KOPT-K1 (cell line): ENCODE results near the gene NSDHL.
"Not testable (repeated sequence)": the region's sequence is repeated elsewhere in the genome, so short reads cannot be mapped to it uniquely, and the experiment has no call there.

Experiments used
- H3K27ac ChIP-seq: fragments of 200-600 bp; sonication (generic); 2 replicates; pipeline ENCODE4 v1.5.1; 2016; ENCODE audit warnings: antibody characterized with exemption, mild to moderate bottlenecking, low read depth, low read length; ENCODE audit not compliant: poor library complexity, severe bottlenecking
- H3K36me3 ChIP-seq: fragments of 200-600 bp; sonication (generic); 2 replicates; pipeline ENCODE4 v1.5.1; 2017; ENCODE audit warnings: antibody characterized with exemption, mild to moderate bottlenecking, low read length, moderate library complexity; ENCODE audit not compliant: insufficient read depth
- H3K9me3 ChIP-seq: fragments of 200-600 bp; sonication (generic); 2 replicates; pipeline ENCODE4 v1.5.1; 2017; ENCODE audit warnings: antibody characterized with exemption, low read length, mild to moderate bottlenecking; ENCODE audit not compliant: insufficient read depth, poor library complexity, severe bottlenecking

NSDHL gene

DNA sequence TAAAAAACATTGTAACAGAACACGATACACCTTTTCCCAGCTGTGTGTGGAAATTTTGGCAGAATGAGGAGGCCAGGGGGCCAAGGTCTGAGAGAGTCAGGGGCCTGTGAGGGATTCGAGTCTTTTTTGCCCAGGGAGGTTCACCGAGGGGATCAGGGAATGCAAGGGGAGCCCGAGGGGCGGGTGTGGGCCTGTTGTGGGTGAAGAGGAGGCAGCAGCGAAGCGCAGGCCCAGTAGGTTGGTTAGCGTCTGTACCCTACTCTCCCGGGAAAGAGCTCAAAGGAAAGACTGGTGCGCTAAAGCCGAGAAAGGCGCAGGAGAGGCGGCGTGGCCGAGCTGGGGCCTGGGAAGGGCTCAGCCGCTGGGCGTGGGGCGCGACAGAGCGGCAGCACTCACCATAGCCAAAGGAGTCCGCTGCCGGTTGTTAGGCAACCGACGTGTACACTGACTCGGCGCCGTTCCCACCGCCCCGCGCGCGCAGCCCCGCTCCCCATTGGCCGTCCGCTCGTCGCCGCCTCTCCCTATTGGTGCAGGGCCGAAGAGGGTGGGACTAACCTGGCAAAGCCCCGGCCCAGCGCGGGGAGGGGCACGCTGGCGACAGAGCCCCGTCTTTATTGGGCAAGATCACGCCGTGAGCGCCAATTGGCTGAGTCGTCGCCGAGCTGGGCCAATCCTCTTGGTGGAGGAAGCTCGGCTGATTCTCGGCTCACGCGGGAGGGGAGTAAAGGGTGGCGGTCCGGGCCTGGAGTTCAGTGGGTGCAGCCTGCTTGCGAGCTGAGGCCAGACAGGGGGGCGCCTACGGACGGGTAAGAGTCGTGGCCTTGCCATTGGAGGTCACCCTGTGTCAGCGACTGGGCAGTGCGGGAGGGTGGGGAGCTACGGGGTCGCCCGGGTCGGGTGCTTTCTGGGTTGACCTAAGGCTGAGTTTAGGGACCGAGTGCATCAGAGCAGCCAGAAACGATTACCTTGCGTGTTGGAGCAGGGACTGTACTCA, at the start of gene NSDHL, which contains the start of gene CETN2:
Gene NSDHL, plus strand, starts transcription at position 752 of the 994 bp plus-strand sequence. CDS start 15,262 bp downstream, outside the sequence.
Gene CETN2, minus strand, starts transcription at position 446 of the 994 bp plus-strand sequence. Its CDS starts 47 bp downstream, at position 399.
- Histone ChIP-seq H3K9me3 (no peaks in the 10 kb centered on the region), H3K36me3 (peaks cover 16% of the 10 kb centered on the region), H3K27ac (peak within 1 kb of the TSS; percentile 72)

DNA sequence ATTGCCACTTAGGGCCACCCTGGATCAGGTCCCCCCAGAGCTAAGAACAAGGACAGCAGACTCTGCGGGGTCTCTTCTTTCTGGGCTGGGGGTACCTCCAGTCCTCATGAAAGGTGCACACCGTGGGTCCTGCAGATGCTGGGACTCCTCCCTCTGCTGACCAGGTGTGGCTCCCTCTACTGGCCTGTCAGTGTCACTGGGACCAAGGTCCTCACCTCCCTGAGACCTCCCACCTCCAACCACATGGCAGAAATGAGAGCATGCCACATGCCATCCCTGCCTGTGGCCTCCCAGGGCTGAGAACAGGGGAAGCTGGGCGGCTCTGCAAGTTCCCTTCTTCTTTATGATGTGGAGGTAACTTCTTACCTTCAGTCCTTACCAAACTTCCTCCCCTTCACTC, 43.8 kb upstream of the NSDHL start:
- not testable (repeated sequence) for H3K36me3 ChIP-seq, H3K9me3 ChIP-seq, H3K27ac ChIP-seq

DNA sequence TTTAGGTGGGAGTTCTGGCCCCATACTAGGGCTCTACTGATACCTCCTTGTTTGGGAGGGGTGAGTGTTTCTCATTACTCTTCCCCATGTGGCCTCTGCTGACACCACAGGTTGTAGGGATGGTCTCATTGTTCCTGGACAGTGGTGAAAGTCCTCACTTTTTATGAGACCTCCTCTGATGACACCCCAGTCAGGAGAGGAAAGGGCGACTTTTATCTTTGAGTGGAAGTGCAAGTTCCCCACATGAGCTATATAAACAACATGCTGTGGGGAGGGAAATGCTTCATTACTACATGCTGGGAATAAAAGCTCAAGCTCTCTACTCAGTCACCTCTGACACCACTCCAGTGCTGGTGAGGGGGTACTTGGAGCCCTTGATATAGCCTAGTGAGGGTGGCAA, 31.9 kb upstream of the NSDHL start:
- Histone ChIP-seq H3K27ac (no peak overlapping the region), H3K9me3 (no peaks in the 10 kb centered on the region), H3K36me3 (no peaks in the 10 kb centered on the region)

DNA sequence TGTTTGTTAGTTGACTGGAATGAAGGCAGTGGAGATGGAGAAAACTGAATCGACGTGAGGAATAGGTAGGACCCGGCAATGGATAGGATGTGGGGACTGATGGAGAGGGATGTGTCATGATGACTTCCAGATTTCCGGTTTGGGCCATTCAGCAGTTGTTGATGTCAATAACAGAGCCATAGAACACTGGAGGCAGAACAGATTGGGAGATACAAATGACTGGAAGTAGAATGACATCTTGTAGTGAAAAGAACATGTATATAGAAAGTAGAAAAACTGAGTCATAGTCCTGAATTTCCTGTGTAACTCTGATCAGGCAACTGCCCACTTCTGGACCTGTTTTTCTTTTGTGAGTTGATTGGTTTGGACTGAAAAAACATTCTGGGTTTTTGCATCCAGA, 24.8 kb upstream of the NSDHL start:
- no peak overlapping the region for H3K27ac ChIP-seq
- no peaks in the 10 kb centered on the region for H3K36me3 ChIP-seq
- H3K9me3 ChIP-seq: no peaks in the 10 kb centered on the region

DNA sequence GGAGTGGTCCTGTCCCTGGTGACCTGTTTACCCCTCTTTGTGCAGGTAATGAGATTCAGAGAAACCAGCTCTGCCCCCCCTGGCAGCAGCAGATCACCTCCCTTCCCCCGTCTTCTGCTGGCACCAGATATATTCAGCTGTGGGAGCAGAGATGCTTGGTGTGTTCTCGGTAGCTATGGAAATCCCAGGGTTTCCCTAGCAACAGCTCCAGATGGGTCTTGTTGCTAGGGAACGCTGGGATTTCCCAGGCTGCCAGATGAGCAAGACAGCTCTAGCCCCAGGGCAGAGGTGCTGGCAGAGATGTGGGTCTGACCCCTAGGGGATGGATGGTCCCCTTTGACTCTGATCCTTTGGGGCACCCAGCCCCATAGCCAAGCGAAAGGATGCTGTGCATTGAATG, 20.5 kb upstream of the NSDHL start:
- Histone ChIP-seq H3K9me3 (no peaks in the 10 kb centered on the region), H3K36me3 (no peaks in the 10 kb centered on the region), H3K27ac (no peak overlapping the region)

DNA sequence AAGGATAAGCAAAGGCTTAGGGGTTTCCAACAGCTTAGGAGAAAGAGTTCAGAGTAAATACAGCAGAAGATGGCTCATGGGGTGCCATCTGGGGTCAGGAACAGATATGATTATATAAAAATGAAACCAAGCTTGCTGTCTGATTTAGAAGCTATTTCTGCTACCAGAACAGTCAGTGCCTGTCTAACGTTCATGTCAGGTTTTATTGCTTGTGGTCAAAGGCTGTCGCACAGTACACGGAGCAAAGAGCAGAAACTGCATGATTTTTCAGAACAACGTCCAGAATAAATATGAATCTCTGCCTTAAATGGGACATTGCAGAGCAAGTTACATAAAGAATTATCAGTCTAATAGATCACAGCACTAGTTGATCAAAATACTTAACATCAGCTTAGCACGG, 17.7 kb upstream of the NSDHL start:
- no peak overlapping the region for H3K27ac ChIP-seq

DNA sequence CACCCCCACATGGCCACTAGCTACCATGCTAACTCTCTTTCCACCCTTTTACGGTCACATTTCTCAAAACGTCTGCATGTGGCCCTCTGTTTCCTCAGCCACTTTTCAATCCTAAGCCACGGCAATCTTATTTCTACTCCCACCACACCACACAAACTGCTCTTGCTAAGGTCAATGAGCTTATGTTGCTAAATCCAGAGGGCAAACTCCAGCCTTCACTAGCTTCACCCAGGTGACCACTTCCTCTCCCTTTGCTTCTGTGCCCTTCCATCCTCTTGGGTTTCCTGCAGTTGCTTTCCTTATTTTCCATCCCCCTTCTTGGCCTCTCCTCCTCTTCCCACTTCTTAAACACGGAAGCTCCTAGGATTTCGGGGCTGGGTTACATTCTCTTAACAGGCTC, 16.8 kb upstream of the NSDHL start:
- Histone ChIP-seq H3K9me3 (no peaks in the 10 kb centered on the region), H3K36me3 (no peaks in the 10 kb centered on the region)

More for the DNA sequence above, 17.7 kb upstream of the NSDHL start:
- no peaks in the 10 kb centered on the region for H3K9me3 ChIP-seq
- H3K36me3 ChIP-seq: no peaks in the 10 kb centered on the region

DNA sequence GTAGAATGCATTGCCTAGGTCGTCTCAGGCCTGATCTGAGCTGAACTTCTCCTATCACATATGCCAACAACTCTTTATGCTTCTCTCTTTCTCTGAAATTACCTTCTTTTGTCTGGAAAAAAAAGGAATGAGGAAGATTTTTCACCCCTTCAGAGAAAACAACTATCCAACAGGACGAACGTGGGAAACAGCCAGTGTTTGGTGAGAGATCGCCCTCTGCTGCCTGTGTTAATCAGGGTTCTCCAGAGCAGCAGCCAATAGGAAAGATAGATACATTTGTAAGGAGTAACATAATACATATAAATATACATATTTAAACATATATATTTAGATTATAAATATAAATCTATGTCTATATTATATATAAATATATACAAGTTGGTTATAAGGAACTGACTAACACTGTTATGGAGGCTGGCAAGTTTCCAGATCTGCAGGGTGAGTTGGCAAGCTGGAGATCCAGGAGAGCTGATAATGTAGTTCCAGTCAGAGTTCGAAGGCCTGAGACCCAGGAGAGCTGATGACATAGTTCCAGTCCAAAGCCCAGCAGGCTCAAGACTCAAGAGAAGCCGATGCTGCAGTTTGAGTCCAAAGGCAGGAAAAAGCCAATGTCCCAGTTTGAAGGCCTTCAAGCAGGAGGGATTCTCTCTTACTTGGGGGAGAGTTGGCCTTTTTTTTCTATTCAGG, 13.6 kb upstream of the NSDHL start:
- Histone ChIP-seq H3K36me3 (no peaks in the 10 kb centered on the region), H3K27ac (no peak overlapping the region), H3K9me3 (no peaks in the 10 kb centered on the region)

More for the DNA sequence above, 16.8 kb upstream of the NSDHL start:
- no peak overlapping the region for H3K27ac ChIP-seq

DNA sequence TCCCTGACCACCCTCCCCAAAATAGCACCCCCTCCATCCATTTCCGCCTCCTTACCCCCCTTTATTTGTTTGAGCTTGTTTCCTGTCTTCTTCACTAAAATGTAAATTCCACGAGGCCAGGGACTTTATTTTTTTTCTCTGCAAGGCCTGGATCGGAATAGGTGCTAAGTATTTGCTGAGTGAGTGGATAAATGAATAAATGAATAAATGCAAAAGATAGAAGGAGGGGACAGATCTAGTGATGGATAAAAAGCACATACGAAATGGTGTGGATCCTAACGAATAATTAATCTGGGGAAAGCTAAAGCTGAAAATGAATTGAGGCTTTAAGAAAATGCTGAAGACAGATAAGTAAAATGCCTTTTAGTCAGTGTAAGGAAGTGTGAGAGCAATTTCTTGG, 12.5 kb upstream of the NSDHL start:
- Histone ChIP-seq H3K27ac (no peak overlapping the region), H3K9me3 (no peaks in the 10 kb centered on the region), H3K36me3 (no peaks in the 10 kb centered on the region)

DNA sequence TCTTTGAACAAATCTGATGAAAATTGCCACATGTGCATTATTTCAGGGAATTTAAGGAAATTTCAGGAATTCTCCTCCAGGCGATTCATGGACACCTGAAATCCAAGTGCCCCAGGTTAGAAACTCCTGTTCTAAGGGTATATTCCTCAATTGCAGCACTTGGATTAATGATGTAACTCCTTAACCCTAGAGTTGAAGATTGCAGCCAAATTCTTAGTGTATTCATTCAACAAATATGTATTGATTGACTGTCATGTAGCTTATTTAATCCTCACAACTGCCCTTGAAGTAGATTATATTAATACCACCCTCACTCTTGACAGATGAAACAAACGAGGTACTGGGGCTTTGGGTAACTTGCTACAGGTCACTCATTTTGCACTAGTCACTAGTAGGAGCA, 11.6 kb upstream of the NSDHL start:
- H3K27ac ChIP-seq: no peak overlapping the region
- no peaks in the 10 kb centered on the region for H3K36me3 ChIP-seq
- H3K9me3 ChIP-seq: no peaks in the 10 kb centered on the region

DNA sequence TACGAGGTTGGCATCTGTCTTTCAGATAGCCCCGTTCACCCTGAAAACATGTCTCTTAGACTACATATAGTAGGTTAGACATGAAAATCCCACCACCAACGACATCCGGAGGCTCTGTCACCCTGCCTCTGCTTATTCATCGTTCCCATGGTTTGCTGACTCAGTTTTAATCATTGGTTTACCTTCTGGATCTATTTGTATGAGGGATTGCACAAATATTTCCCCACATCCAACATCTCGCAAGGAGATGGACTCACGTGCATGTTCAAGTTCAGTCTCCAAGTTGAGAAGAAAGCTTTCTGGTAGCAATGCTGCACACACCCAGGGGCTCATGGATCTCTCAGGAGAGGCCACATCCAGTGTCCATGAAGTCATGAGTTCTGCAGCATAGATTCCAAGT, 11.1 kb upstream of the NSDHL start:
- H3K27ac ChIP-seq: no peak overlapping the region
- no peaks in the 10 kb centered on the region for H3K36me3 ChIP-seq
- no peaks in the 10 kb centered on the region for H3K9me3 ChIP-seq

DNA sequence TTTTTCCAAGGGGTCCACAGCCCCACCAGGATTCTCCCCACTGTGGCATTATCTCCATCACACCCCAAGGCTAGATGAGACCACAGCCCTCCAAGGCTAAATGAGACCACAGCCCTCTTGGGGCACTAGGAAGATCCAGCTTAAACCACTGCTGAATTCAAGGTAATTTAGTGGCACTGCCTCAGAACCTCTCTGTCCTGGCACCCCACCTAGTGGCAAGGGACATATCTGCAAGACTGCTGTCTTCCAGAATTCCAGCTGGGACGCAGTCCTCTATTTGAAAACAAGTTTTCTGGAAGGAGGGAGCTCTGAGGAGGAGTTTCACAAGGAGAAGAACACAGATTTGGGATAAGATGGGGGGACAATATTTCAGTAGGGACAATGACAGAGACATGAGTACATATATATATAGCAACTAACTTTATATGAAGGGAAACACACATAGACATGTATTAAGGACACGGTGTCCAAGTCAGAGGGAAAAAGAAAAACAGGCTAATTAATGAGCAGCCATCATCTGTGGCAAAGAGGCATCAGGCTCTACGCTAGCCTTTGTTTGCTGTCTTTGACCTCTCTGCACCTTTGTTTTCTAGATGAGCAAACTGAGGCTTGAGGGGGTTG, 9.6 kb upstream of the NSDHL start:
- Histone ChIP-seq H3K9me3 (no peaks in the 10 kb centered on the region), H3K27ac (no peak overlapping the region), H3K36me3 (no peaks in the 10 kb centered on the region)

DNA sequence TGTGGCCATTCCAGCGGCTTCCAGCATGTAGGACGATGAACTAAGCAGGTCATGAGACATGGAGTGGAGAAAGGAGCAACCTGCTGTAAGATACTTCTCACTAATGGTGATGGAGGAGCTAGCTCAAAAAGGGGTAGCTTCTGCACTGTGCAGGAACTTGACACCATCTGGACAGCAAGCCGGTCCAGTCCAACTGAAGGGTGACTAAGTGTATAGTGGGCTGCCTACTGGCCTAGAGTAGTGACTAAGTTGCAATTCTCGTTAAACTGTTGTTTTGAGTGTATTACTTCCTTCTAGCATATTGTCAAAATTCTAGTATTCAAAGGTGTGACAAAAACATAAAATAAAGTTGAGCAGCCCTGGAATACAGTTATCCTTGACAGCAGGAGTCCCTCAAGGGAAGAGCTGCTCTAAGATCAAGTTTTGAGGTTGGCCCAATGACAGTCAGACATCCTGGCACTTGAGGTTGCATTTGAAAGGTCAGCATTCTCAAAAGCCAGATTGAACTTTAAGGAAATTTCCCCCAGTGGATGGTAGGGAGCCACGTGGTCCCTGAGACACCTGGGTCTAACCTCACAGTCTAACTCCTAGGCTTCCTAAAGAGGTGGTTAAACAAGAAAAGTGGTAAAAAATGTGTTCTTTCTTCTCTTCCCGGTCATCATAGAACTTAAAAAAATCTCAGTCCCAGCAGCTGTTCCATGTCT, 8.3 kb upstream of the NSDHL start:
- Histone ChIP-seq H3K36me3 (no peaks in the 10 kb centered on the region), H3K27ac (no peak overlapping the region), H3K9me3 (no peaks in the 10 kb centered on the region)

DNA sequence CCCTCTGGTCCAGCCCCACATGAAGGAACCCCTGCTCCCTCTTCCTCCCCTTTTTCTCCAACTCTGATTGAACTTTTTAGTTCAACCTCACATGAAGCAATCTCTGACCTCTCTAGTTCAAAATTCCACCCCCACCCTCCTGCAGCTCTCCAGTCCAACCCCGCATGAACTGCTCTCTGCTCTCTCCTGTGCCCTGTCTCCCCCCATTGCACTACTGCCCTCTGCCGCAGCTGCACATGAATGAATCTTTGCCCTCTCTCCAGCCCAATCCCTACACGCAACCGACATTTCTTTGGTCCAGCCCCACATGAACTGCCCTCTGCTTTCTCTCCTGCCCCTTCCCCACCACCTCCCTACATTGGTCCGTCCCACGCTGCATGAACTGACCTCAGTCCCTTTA, 7.2 kb upstream of the NSDHL start:
- H3K9me3 ChIP-seq: no peaks in the 10 kb centered on the region

More for the DNA sequence above, 7.2 kb upstream of the NSDHL start:
- no peak overlapping the region for H3K27ac ChIP-seq
- H3K36me3 ChIP-seq: no peaks in the 10 kb centered on the region
